GM19025 (cell line): ENCODE data around the gene MAP7.
A peak's percentile ranks its signal among the peaks of the same experiment; 100 is the strongest.

Experiments used
- ATAC-seq: cut with Tn5 transposase; IDR thresholded peaks from one replicate; pipeline ENCODE4 v1.9.1; 2021; ENCODE audit warnings: mild to moderate bottlenecking, low read depth, moderate library complexity; ENCODE audit not compliant: unreplicated experiment

MAP7 gene

GRCh38 chr6:136566007-136566487 is 15.8 kb upstream of the MAP7 start:
- ATAC-seq: no peak

DNA sequence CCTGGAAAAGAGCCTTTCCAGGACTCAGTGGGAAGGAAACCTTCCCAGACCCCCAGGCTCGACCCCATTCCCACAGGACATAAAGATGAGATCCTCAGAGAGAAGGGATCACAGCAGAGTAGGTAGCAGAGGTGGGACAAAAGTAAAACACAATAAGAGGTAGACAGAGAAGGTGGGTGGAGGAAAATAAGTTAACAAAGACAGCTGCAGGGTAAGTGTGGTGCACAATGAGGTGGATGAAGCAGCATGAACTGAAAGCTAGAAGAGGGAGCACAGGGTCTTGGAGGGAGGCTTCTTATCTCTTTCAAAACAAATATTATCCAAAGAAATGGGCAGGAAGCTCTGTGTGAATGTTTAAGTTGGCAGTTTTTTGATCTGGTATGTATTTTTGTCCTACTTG is 14.0 kb upstream of the MAP7 start:
- ATAC-seq: no peak

GRCh38 chr6:136563386-136564152 is 13.3 kb upstream of the MAP7 start:
- no peak for ATAC-seq

GRCh38 chr6:136562211-136562610 is 12.0 kb upstream of the MAP7 start:
- ATAC-seq: no peak

DNA sequence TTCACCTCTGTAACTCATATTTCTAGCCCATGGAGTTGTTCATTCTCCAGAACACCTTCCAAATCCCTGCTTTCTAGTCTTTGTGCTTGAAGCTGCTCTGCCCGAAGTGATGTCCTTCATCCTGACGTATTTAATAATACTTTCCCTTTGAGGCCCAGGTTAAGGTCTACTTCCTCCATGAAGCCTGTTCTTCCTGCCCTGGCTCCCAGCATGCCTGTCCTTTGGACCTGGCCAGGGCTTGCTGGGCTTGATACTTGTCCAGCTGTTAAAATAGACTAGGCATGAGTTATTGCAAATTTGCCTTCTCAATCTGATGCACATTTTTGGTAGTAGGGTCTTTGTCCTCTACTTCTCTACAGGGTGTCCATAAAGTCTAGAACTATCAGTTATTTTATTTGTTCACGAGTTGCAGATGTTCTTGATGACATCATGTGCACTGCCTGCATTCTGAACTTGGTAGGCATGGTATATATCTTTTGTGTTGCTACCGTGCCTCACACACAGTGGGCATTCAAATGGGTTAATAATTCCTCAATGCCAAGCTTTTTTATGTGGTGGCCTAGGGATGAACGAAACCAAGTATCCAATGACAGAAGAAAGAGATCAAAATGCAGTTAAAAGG is 3.1 kb upstream of the MAP7 start:
- no peak for ATAC-seq

DNA sequence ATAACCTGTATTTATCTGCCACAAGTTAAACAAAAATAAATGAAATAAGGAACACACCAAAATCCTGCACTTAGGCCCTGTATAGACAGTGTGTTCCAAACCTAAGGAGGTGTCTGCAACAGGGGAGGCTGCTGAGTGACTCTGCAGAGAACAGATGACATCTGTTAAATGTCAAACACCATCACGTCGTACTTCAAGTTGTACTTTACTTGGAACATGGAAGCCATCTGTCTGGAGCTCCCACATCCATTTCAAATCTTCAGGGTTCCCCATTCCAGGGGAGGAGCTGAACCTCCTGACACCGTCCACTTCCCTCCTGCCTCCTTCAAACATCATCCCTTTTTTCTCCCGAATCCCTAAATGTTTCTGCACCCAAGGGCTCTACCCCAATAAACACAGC is 1.8 kb upstream of the MAP7 start:
- ATAC-seq: no peak

DNA sequence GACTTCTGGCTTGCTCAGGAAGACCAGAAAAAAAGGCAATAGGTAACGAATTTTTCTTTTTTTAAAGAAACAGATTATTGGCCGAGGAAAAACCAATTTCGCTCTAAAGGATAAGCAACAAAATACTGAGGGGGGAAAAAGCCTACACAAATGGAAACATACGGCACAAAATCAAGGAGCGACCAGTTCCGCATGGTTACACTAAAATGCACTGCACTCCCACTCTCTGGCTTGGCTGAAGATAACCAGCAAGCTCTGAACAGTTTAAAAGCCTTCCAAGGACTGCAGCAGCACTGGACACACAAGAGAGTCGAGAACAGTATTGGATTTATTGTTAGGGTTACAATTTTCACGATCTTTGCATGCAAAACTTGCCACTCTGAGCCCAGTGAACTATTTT is 881 bp upstream of the MAP7 start:
- no peak for ATAC-seq

DNA sequence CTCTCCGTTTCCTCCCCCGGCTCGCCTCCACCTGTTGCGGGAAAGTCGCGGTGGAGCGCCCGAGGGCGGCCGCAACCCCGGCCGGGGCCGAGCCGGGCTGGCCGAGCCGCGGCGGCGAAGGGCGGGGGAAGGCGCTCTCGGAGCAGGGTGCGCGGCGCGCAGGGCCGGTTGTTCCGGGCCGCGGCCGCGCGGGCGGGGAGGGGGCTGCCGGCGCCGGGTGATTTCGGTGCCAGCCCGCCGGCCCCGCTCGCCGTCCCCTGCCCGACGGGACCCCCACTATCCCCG is 235 bp downstream of the MAP7 start:
- ATAC-seq: peak; percentile 65

- peak; percentile 10 for ATAC-seq
These were observed 750 bp downstream of the MAP7 start for GRCh38 chr6:136549300-136550044.

DNA sequence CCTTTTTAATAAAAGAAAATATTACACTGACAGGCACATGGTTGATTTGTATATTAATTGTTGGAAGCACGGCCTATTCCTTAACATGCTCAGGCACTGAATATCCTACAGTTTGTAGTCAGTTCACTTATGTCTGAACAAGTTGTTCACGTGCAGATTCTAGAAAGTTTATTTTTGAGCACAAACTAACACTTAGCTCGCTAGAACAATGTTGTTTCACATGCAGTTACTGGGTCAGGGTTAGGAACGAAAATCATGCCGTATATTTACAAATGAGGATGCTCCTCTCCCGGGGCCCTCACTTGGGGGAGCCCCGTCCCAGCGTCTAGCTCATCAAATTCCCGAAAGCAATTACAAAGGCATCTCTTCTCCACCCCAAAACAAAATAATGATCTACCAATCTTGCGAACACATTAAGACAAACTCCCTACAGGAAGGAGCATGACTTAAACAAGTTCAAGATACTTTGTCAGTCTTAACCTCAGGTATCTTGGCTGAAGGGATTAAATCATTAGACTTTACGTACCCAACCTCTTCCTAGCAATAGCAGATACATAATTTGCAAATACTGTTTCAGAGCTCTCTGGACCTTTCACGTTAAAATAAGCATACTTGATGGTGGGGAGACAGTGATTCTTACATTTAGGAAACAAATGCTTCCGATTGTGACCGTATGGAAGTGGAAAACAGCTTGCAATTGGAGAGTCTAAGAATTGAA is 1.5 kb downstream of the MAP7 start:
- no peak for ATAC-seq

DNA sequence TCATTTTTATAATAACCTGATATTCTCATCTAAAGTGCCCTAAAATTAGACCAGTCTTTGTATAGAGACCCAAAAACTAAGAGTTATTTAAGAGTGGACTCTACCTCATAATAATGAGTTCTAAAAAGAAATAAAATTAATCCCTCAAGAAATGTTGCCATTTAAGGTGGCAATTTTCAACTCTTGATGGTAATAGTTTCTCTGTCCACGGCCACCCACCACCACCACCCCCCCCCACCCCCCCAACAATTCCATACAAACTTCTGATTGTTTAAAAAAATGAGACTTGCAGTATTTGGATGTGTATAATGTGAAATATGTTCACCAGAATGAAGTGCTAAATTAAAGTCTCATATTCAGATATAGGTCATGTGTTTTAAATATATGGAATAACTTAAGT is 2.4 kb downstream of the MAP7 start:
- ATAC-seq: no peak

DNA sequence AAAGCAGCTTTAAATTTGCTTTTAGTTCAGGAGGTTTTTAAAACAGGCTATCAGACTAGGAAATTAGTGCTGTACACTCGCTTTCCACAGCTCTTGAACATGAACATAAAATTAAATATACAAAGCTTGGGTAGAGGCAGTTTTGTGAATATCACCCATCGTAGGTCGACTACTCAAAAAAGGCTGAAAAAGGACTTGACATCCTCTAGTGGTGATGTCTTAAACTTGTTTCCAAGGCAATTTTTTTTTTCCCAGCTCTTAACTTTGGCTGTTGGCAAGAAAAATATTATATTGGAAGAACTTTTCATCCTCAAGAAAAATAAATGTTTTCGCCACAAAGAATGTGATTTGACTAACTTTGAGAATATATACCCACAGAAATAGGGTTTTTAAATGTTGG is 2.9 kb downstream of the MAP7 start:
- ATAC-seq: no peak

DNA sequence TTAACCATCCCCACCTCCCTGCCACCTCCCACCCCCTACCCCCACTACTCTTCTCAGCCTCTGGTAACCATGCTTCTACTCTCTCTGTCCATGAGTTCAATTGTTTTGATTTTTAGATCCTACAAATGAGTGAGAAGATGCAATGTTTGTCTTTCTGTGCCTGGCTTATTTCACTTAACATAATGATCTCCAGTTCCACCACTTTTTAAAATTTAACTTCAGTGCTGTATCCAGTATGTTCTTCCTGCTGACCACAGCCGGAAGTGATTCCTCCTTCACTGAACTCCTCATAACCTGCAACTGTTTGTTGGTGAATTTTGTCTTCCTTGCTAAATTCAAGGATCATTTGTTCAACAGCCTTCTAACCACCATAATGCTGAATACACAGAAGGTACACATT is 3.9 kb downstream of the MAP7 start:
- no peak for ATAC-seq

DNA sequence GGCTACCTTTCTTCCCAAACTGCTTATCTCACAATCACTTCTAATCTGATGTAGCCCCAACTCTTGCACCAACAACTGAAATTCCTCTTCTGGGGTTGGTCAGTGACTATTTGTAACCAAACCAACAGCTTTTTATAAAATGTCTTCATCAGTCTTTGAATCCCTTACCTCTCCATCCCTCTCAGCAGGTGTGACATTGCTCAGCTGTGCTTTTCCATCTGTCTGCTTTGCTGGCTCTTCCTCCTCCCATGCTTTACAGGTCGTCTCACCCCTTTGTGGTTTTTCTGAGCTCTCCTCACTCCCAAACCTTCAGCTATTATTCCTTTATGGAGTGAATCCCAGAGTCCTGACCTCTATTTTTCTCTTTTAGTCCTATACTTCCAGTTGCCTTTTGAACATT is 5.9 kb downstream of the MAP7 start:
- ATAC-seq: no peak

DNA sequence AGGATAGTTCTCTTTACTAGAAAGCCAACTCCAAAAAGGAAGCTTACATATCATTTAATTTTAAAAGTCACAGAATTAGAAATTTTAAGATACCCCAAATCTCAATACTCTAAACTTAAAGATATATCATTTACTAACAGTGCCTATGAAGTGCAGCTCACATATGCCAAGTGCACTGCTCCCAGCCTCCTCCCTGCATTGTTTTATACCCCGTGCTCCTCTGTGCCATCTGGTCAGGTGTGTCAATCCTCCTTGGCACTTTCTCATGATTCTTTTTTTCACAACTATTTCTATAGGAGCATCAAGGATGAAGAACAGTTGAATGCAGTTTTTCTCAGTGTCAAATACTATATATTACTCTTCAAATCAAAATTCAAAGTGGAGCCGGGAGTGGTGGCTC is 8.8 kb downstream of the MAP7 start:
- ATAC-seq: no peak

- no peak for ATAC-seq
These were observed 10.1 kb downstream of the MAP7 start for GRCh38 chr6:136539967-136540652.

DNA sequence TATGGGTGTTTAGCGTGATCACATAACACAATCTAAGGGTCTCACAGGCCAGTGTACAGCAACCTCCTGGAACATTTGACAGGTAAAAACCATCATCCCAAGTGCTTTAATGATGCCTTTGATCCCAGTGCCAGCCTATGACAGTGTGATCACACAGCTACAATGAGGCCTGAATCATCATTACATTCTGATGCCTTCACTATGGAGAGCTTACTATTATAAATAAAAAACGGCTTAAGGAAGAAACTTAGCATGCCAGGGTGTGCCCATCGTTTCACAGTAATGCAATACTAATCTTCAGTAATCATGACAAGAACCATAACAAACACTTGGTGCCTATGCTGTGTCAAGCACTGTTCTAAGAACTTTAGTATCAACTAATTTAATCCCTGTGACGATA is 11.4 kb downstream of the MAP7 start:
- no peak for ATAC-seq

DNA sequence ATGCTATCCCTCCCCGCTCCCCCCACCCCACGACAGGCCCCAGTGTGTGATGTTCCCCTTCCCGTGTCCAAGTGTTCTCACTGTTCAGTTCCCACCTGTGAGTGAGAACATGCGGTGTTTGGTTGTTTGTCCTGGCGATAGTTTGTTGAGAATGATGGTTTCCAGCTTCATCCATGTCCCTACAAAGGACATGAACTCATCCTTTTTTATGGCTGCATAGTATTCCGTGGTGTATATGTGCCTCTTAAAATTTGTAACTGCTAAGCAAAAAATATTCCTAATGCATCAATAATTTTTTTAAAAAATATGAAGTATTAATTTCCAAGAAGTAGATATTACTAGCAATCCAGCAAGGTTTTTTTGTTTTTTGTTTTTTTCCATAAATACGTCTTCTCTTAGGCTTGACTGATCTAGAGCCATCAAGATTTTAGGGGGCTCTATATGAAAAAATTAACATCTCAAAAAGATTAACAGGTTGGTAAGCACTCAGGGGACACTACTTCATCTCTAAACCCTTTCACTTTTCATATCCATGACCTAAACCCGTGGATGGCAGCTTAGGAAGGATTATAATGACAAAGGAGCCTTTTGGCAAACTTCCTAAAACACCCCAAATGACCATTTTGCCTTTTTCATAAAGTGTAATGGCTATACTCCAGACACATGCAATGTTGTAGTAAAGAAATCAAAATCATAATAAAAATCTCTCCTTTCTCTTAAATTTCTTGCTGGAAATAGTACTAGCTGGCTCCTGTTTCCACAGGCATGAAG is 14.2 kb downstream of the MAP7 start:
- no peak for ATAC-seq

DNA sequence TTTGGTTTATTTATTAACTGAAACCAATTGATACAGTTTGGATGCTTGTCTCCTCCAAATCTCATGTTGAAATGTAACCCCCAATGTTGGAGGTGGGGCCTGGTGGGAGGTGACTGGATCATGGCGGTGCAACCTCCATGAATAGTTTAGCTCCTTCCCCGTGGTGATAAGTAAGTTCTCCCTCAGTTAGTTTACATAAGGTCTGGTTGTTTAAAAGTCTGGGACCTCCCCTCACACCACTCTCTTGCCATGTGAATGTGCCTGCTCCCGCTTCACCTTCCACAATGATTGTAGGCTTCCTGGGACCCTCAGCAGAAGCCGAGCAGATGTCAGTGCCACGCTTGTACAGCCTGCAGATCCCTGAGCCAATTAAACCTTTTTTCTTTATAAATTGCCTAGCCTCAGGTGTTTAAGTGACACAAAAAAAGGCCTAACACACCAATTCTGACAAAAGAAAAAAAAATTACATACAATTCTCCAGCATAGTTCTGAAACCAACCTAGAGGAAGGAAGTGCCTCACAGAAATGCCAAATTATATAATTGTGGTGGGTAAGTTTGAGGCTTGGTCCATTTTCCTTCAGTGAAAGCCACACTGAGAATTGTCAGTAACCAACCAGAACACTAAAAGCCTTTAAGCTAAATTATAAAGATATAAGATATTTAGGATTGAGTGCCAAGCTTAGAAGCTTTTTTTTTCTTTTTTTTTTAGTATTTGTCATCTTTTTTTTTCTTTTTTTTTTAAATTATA is 15.0 kb downstream of the MAP7 start:
- ATAC-seq: no peak
